Measurements from ENCODE around the gene DCANP1. TPM values are rescaled to one million over a fixed set of nuclear protein-coding genes. Genes with fewer than 3 reads are reported as not detected.

The DCANP1 gene
- total RNA-seq, 1 donor from 2014 or later, result not detected

Other genes with a start within 250 kb of the DCANP1 start
- gene MACROH2A1, start 48.1 kb downstream of the DCANP1 start, total RNA-seq, result 127 and 151 TPM in 2 replicates
- not detected in 2 replicates for gene TIFAB, start 5.0 kb upstream of the DCANP1 start, total RNA-seq
- not detected in 2 replicates for gene NEUROG1, start 88.6 kb upstream of the DCANP1 start, total RNA-seq
- gene CXCL14, start 131.6 kb upstream of the DCANP1 start, total RNA-seq, result not detected in 2 replicates